ENCODE measurements around the gene F2RL1.
"Not testable (repeated sequence)": the region's sequence is repeated elsewhere in the genome, so short reads cannot be mapped to it uniquely, and the experiment has no call there.

The F2RL1 gene

DNA sequence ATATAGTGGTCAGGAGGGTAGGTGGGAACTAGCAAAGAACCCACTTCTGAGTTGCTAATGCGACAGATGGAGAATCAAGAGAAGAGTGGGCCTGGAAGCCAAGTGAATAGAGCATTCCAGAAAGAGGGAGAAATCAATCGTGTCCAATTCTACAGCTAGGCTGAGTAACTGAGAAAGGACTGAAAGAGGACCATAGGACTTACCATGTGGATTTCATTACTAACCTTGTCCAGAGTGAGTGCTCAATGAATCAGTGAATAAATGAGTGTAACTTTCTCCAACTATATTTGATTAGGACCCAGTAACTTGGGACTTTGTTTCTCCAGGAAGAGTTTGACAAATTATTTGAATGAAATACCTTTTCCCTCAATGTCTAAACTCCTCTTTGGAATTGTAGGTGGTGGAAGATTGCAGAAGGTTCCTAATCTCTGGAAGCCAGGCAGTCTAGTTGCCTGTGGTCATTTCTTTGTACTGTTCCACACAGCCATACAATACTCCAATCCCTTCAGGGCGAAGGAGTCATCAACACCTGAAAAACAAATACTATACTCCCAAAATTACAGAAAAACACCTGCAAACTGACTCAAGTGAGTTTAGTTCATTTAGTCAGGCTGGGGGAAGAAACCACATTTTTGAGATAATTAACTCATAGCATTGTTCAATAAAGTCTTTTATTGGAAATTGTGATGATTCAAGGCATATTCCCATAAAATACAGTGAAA is 2.6 kb upstream of the F2RL1 start:
- no peak for TF ChIP-seq CTCF (IDR thresholded peaks at IDR 0.05)
- DNase-seq (ENCODE audit: low spot score), result no peak
- Histone ChIP-seq H3K27ac (no peak overlapping the region), H3K4me3 (no peak overlapping the region)

DNA sequence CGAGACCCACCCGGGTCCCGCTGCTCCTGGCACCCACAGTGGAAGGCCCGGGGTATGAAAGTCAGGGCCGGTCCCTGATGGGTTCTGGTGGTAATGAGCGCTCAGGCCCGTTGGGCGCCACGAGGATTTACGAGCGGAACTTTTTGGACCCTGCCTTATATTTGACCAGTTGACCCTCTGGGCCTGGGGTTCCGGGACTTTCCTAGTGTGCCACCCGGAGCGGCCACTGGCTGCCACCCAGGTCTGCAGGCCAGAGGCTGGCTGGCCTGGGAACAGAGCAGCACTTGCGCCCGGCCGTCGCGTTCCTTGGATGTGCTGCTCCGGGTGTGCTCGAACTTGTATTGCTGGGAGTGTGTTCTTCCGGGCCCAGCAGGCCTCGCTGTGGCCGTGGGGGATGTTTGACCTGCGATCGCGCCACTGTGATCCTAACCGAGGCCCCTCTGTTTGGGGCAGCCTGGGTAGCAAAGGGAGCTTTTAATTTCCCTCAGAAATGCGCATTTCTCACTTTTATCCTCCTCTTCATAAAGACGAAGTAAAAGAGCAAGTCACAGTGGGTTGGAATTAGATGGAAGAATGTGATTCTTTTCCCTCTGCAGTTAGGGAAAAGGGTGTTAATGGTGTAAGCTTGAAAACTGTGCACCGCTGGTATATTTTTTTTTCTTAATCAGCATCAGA is 1.2 kb downstream of the F2RL1 start:
- H3K27ac ChIP-seq, result no peak overlapping the region
- no peak for TF ChIP-seq CTCF (IDR thresholded peaks at IDR 0.05)
- peak overlapping the region; percentile 71 for H3K4me3 ChIP-seq
- no peak for DNase-seq (ENCODE audit: low spot score)

- Histone ChIP-seq H3K4me3 (no peak overlapping the region), H3K27ac (no peak overlapping the region)
- no peak for TF ChIP-seq CTCF (IDR thresholded peaks at IDR 0.05)
Observed at GRCh38 chr5:76820526-76820890, 1.7 kb downstream of the F2RL1 start.

GRCh38 chr5:76821136-76821535 is 2.3 kb downstream of the F2RL1 start:
- TF ChIP-seq CTCF (IDR thresholded peaks at IDR 0.05), result no peak
- no peak for DNase-seq (ENCODE audit: low spot score)
- H3K4me3 ChIP-seq, result no peak overlapping the region
- H3K27ac ChIP-seq, result no peak overlapping the region

More at GRCh38 chr5:76820526-76820890, 1.7 kb downstream of the F2RL1 start:
- no peak for DNase-seq (ENCODE audit: low spot score)

DNA sequence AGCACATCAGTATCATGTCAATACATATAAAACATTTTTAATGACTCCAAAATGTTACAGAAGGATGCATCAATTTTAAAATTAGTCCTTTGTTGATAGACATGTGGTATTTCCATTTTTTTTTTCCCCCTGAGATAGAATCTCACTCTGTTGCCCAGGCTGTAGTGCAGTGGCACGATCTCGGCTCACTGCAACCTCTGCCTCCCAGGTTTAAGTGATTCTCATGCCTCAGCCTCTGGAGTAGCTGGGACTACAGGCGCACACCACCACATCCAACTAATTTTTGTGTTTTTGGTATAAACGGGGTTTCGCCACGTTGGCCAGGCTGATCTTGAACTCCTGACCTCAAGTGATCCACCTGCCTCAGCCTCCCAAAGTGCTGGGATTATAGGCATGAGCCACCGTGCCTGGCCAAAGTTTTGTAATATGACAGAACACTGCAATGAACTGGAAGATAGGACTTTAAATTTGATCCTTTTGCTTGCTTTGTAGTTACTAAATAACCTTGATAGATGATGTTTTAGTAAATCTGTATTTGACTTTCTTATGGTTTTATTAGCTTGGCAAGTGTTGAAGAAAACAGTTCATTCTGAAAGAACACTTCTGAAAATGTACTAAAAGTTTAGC is 3.4 kb downstream of the F2RL1 start:
- H3K4me3 ChIP-seq; H3K27ac ChIP-seq; DNase-seq (ENCODE audit: low spot score): not testable (repeated sequence)

- H3K4me3 ChIP-seq; H3K27ac ChIP-seq; DNase-seq (ENCODE audit: low spot score): not testable (repeated sequence)
Observed at GRCh38 chr5:76826416-76826815, 7.6 kb downstream of the F2RL1 start.

GRCh38 chr5:76831110-76831452 is 12.3 kb downstream of the F2RL1 start:
- Histone ChIP-seq H3K27ac (no peak overlapping the region), H3K4me3 (no peak overlapping the region)
- TF ChIP-seq CTCF (IDR thresholded peaks at IDR 0.05), result no peak
- no peak for DNase-seq (ENCODE audit: low spot score)

GRCh38 chr5:76836181-76836580 is 17.4 kb downstream of the F2RL1 start:
- no peak for TF ChIP-seq CTCF (IDR thresholded peaks at IDR 0.05)
- DNase-seq (ENCODE audit: low spot score), result no peak
- no peak overlapping the region for H3K4me3 ChIP-seq
- H3K27ac ChIP-seq, result no peak overlapping the region

All from coronary artery (tissue), 2 donors.